Transverse colon (tissue), 3 donors: ENCODE data around the gene NEUROD4.

Experiments
- CTCF ChIP-seq, 5 experiments: fragments of 200-600 bp in 3 of 5; fragments of 450-650 bp in 2 of 5; sonication (generic) in 3 of 5; IDR thresholded peaks; 1 replicate in 2 of 5; 2 replicates in 3 of 5; pipeline ENCODE4 v1.5.1; 2016 to 2017; ENCODE audit warnings: antibody characterized with exemption in 5 of 5, inconsistent platforms in 3 of 5, mild to moderate bottlenecking in 2 of 5, moderate library complexity in 1 of 5
- POLR2A ChIP-seq: fragments of 450-650 bp; IDR thresholded peaks from one replicate; pipeline ENCODE4 v1.6.1; 2016; ENCODE audit warnings: antibody characterized with exemption, mild to moderate bottlenecking, moderate library complexity

DNA sequence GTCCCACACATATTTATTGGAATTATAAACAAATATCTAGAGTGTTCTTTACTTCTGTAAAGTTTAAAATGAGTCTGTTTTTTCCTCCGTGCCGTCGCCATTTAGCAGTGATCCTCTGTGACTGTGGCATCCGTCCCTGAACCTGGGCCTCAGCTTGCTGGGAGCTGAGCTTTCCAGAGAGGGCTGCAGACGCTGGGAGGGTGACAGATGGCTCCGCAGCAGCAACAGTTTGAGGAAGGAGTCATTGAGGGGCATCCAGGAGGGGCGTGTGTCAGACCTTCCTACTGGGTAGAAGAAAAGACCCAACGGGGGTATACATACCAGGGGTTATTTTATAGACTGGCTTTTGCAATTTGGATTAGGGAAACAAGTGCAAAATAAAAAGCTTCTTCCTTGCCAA lies 47.9 kb downstream of the NEUROD4 start:
- no peak for TF ChIP-seq CTCF (IDR thresholded peaks at IDR 0.05)
- TF ChIP-seq POLR2A = no peak
